GM18498 (cell line): ENCODE results near the gene RNF25.

Source experiments
- ATAC-seq: cut with Tn5 transposase; IDR thresholded peaks from one replicate; pipeline ENCODE4 v1.9.1; 2021; ENCODE audit warnings: mild to moderate bottlenecking, moderate library complexity; ENCODE audit not compliant: unreplicated experiment

The RNF25 gene

GRCh38 chr2:218627939-218628338 is 43.9 kb downstream of the RNF25 start:
- ATAC-seq = no peak

- ATAC-seq = no peak
Observed at GRCh38 chr2:218626369-218626768, 45.4 kb downstream of the RNF25 start.

GRCh38 chr2:218623366-218623705 is 48.5 kb downstream of the RNF25 start:
- no peak for ATAC-seq

GRCh38 chr2:218622606-218623365 is 49.0 kb downstream of the RNF25 start:
- no peak for ATAC-seq

- no peak for ATAC-seq
Observed at GRCh38 chr2:218621007-218621406, 50.8 kb downstream of the RNF25 start.

- no peak for ATAC-seq
Observed at GRCh38 chr2:218618102-218618860, 53.5 kb downstream of the RNF25 start.

GRCh38 chr2:218615868-218616315 is 55.9 kb downstream of the RNF25 start:
- ATAC-seq = no peak
